Coronary artery (tissue), 2 donors: Measurements from ENCODE around the gene TMEM59L.

ENCODE experiments used
- DNase-seq: peaks from one replicate; pipeline ENCODE4 v3.0.0-alpha.2; 2017; ENCODE audit warnings: low spot score
- H3K27ac ChIP-seq, 2 donors: fragments of 200-600 bp; sonication (generic); one replicate each; pipeline ENCODE4 v1.5.1; 2016 to 2019
- H3K4me3 ChIP-seq: fragments of 200-600 bp; sonication (generic); 2 replicates; pipeline ENCODE4 v1.5.1; 2016; ENCODE audit warnings: mild to moderate bottlenecking, moderate library complexity
- TF ChIP-seq, protein P1 (sequence below): fragments of 200-600 bp; sonication (generic); IDR thresholded peaks from one replicate; pipeline ENCODE4 v1.5.1; 2019; ENCODE audit warnings: antibody characterized with exemption

Gene TMEM59L

GRCh38 chr19:18603255-18603957, 9.3 kb upstream of the TMEM59L start:
- no peak for DNase-seq
- H3K4me3 ChIP-seq = peak overlapping the region; percentile 71

GRCh38 chr19:18603958-18604819, 8.5 kb upstream of the TMEM59L start:
- Histone ChIP-seq H3K27ac (peak overlapping the region in 1 of 2 donors; percentile 76), H3K4me3 (peak overlapping the region; percentile 71)
- TF ChIP-seq, protein P1, sequence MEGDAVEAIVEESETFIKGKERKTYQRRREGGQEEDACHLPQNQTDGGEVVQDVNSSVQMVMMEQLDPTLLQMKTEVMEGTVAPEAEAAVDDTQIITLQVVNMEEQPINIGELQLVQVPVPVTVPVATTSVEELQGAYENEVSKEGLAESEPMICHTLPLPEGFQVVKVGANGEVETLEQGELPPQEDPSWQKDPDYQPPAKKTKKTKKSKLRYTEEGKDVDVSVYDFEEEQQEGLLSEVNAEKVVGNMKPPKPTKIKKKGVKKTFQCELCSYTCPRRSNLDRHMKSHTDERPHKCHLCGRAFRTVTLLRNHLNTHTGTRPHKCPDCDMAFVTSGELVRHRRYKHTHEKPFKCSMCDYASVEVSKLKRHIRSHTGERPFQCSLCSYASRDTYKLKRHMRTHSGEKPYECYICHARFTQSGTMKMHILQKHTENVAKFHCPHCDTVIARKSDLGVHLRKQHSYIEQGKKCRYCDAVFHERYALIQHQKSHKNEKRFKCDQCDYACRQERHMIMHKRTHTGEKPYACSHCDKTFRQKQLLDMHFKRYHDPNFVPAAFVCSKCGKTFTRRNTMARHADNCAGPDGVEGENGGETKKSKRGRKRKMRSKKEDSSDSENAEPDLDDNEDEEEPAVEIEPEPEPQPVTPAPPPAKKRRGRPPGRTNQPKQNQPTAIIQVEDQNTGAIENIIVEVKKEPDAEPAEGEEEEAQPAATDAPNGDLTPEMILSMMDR = no peak
- DNase-seq = no peak

More at GRCh38 chr19:18603255-18603957, 9.3 kb upstream of the TMEM59L start:
- peak overlapping the region in 1 of 2 donors; percentile 76 for H3K27ac ChIP-seq
- TF ChIP-seq, protein P1 = no peak

- no peak for DNase-seq
- Histone ChIP-seq H3K4me3 (peak overlapping the region; percentile 71), H3K27ac (peak overlapping the region in 1 of 2 donors; percentile 76)
- TF ChIP-seq, protein P1 = no peak
These were observed 7.9 kb upstream of the TMEM59L start for GRCh38 chr19:18604820-18605159.

DNA sequence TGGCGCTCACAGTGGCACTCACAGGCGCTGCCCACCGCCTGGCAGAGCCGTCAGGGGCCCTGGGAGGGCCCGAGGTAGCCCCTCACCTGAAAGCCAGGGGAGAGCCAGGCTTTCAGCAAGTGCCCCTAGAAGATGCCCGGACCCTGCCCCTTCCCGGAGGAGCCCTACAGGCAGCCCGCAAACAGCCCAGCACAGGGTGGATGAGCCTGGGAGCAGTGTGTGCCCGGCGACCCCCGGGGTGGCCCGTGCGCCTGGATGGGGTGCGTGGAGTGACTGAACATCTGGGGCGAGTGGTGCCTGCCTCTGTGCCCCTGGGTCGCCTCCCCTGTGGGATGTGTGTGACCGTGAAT, 7.5 kb upstream of the TMEM59L start:
- DNase-seq = no peak
- TF ChIP-seq, protein P1 = no peak

GRCh38 chr19:18605546-18606280, 7.0 kb upstream of the TMEM59L start:
- TF ChIP-seq, protein P1 = no peak
- Histone ChIP-seq H3K4me3 (peak overlapping the region; percentile 71), H3K27ac (peak overlapping the region in 1 of 2 donors; percentile 76)
- DNase-seq = no peak

More for the DNA sequence above, 7.5 kb upstream of the TMEM59L start:
- Histone ChIP-seq H3K27ac (peak overlapping the region in 1 of 2 donors; percentile 76), H3K4me3 (peak overlapping the region; percentile 71)

DNA sequence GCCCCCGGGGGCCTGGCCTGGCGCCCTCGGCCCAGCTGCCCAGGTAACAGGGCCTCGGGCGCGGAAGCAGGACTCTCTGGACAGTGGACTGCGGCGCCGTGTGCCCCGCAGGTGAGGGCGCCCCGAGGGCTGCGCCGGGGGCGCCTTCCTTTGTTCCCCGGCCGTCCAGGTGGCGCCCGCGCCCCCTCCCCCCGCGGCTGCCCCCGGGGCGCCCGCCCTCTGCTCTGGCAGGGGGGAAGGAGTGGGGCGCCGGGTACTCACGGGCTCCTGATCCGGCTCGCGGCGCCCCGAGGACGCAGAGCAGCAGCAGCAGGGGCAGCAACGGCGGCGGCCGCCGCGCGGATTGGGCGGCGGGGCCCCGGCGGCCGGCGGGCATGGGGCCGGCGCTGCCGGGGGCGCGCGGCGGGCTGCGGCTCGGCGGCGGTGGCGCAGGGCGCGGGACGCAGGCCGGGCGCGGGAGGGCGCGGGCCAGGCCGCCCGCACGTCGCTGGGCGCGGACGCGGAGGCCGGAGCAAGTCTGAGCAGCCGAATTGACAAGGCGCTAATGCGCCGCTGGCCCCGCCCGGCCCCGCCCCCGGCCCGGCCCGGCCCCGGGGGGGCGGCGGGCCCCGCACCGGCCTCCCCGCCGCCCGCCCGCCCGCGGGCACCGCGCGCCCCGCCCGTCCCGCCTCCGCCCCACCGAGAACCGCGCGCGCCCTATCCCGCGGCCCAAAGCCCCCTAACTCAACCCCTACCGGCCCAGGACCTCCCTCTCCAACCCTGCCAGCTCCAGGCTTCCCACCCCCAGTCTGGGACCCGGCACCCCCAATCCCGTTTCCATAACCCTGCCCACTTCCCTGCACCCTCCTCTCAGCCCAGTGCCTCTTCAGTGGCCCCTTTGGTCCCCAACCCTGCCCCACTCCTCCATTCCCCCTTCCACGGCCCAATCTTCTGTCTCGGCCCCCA, 6.1 kb upstream of the TMEM59L start, which contains the start of gene CRLF1:
TSS of gene CRLF1 (minus strand) at position 519 of the 945 bp plus-strand sequence. CDS start at position 376, 143 bp downstream.
- TF ChIP-seq, protein P1 = no peak

More for the DNA sequence above, 6.1 kb upstream of the TMEM59L start, which contains the start of gene CRLF1:
- DNase-seq = no peak
- Histone ChIP-seq H3K4me3 (peak within 1 kb of the TSS; percentile 71), H3K27ac (peak within 1 kb of the TSS in 1 of 2 donors; percentile 76)
